Activated T-helper 1 cell treated with anti-CD3 and anti-CD28 coated beads, Interleukin-2, amount 50 U/mL, for 16 hours (primary cell): ENCODE results near the gene TOP1.
A peak's percentile ranks its signal among the peaks of the same experiment; 100 is the strongest.
"Not testable (repeated sequence)": the region's sequence is repeated elsewhere in the genome, so short reads cannot be mapped to it uniquely, and the experiment has no call there.

Experiments used
- DNase-seq, 2 donors: peaks; one replicate each; pipeline ENCODE4 v3.0.0-alpha.2; 2020; ENCODE audit warnings: low read depth in 1 of 2, low spot score in 1 of 2

The TOP1 gene

DNA sequence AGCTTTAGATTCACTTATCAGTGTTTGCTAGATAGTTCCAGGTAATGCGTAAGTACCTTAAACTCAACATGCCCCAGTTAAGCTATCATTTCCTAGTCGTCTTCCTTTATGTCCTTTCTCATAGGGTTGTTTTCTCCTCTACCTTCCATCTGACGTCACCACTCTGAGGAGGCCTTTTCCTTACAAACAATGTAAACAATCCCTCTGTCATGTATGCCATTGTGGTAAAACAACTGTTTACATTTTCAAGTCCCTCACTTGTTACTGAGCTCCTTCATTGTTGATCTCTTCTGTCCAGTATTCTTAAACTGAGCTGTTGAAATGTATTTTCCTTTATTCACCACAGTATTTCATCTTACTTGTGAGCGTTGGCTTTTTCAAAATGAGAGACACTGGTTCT is 63.3 kb downstream of the TOP1 start:
- no peak for DNase-seq

DNA sequence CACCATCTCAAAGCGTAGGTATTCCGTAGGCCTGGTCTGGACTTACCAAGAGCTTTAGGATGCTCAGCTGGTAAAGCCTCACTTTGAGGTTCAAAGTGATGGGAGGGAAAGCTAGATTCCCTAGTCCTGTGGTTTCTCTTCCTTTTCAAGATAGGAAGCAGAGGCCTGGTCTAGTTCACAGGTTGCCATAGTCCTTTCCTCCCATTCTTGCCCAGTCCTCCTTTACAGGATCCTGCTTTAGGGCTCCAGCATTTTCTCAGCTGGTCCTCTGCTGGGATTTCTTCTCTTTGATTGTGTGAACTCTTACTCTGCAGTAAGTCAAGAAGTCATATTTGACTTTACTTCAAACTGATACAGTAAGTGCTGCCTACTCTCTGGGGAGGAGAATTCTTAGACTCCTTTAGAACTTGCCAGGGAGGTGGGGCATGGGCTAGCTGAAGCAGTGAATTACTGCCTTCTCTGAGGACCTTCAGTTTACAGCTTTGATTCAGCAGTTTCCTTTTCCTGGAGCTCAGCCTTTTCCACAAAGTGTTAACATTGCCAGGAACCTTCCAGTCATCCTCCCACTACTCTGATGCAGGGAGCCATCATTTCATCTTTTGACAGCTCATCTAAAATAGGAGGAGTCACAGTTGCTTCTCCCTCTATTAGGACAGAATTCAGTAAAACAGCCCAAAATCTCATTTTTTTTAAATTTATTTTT is 65.9 kb downstream of the TOP1 start:
- DNase-seq, result no peak

DNA sequence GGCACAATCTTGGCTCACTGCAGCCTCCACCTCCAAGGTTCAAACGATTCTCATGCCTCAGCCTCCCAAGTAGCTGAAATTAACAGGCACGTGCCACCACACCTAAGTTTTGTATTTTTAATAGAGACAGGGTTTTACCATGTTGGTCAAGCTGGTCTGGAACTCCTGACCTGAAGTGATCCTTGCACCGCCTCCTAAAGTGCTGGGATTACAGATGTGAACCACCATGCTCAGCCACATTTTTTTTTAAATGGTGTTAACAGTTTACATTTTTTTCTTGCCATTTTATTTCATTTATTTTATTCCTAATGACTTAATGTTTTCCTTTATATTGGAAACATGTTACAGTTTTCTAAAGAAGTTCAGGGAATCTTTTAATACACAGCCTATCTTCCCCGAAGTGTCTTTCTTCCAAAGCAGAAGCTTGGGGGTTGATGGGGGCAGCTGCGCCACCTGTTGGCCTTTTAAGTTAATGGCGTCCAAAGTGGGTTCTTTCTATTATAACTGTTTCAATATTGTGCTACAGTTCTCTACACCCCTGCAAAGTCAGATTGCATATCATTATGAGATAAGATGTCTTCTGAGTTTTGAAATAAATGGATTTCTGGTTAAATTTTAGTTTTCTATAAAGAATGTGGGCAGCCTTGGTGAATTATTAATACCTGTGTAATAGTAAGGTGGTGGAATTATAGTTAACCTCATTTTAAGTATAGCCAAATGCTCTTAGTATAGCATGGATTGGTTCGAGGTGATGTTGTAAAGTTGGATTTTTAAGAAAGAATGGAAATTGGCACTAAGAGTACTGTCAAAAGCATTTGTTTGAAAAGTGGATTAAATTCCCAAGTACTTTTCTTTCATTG is 66.7 kb downstream of the TOP1 start:
- DNase-seq, result peak; percentile 27

DNA sequence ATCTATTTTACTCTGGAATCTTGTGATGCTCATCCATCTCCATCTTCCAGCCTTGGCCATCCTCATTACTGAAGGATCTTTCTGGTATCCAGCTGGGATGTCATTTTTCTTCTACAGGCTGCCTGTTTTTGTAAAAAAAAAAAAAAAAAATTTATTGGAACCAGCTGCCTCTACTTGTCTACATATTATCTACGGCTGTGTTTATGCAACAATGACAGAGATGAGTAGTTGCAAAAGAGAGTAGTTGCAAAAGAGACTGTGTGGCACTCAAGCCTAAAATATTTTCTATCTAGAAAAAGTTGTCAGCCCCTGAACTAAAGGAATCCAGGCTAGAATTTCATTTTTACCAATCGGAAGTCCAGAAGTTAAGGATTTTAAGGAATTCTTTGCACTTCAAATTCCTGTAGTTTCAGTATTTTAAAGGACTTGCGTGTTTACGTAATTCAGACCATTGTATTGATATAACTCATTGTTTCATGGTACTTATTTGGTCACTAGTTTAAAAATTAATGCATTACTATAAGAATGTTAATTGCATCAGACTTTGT is 70.2 kb downstream of the TOP1 start:
- no peak for DNase-seq

DNA sequence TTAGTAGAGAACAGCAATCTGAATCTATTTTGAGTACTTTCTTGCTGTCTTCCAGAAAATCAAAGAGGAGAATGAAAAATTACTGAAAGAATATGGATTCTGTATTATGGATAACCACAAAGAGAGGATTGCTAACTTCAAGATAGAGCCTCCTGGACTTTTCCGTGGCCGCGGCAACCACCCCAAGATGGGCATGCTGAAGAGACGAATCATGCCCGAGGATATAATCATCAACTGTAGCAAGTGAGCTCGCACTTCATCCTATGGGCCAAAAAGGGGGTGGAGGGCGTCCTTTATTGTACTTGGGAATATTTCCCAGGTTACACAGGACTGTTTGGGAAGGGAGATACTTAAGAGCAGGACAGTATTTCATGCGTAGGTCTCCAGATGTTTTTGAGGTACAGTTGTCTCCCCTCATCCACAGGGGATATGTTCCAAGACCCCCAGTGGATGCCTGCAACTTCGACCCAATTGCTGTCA is 71.4 kb downstream of the TOP1 start:
- DNase-seq, result no peak

DNA sequence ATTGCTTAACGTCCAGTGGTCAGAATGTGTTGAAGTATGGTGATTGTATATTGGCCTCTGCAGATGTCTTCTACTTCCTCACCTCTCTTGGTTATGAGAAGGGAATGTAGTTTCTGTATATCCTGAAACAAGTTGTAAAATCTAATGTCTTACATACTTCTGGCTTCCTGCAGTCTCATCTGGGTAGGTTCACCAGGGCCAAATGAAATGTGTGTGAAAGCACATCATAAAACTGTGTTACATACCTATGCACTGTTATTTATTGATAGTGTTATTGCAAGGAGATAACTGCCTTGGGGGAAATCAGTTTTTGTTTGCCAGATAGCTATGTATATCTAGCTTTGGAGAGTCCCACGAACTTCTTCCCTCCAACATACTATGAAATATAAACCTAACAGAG is 73.0 kb downstream of the TOP1 start:
- DNase-seq, result no peak

DNA sequence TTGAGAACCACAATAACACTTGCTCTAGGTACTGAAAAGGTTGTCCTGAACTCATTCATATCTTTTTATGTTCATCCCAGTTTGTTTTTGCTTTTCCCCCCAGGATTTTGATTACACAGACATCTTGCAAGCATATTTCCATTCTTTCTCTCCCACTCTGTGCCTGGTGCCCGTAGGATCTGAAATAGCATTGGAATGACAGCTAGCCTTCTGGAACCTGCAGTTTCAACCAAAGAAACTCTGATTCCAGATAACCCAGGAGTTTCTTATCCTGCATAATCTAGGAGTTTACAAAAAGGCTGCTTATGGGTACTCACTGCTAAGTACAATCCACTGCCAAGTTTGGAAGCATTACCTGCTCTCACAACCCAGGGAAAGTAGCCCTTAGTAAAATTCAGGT is 79.9 kb downstream of the TOP1 start:
- no peak for DNase-seq

DNA sequence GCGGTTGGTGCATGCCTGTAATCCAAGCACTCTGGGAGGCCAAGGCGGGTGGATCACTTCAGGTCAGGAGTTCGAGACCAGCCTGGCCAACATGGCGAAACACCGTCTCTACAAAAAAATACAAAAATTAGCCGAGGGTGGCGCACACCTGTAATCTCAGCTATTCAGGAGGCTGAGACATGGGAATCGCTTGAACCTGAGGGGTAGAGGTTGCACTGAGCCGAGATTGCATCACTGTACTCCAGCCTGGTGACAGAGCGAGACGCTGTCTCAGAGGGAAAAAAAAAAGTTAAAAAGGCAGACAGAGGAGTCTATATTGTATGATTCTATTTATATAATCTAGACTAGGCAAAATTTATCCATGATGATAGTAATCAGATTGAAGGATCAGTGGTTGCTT is 81.4 kb downstream of the TOP1 start:
- DNase-seq, result no peak

DNA sequence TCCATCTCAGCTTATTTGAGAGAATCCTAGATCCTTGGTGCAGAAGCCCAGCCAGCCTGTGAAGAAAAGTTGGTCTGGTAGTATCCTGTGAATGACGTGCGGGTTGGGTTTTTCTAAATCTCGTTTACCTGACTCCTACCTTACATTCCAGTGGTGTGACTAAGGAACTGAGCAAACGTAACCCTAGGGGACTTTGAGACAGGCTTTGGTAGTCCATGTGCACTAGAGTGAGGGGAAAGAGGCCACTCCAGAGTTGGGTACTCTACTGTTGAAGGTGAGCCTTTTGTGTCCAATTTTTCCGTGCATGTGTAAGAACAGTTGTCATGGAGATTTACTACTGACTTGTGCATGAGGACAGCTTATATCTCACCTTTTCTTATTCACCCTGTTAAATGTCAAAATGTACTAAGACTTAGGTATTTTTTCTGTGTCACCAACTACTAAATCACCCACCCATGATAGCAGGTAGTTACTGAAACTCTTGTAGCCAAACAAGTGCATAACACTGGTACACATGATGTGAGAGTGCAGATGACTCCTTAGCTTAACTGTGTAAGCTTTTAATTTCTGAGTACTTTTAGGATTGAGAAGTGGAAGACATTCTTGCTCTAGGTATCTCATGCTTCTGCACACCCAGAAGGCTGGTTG is 82.4 kb downstream of the TOP1 start:
- no peak for DNase-seq

DNA sequence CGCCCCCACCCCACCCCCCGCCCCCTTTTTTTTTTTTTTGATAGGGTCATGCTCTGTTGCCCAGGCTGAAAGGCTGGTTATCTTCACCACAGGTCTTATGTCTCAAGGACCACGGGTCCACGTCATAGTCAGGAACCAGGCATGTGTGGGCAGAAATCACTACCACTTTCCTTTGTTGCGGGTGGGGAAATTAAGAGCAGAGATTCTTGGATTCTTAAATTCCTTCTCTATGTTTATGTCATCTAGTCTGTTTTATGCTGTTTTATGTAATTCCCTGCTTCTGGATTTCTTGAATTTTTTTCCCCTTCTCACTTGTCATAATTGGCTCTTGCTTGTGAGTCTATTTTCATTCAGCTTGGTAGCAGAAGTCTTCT is 82.9 kb downstream of the TOP1 start:
- no peak for DNase-seq

DNA sequence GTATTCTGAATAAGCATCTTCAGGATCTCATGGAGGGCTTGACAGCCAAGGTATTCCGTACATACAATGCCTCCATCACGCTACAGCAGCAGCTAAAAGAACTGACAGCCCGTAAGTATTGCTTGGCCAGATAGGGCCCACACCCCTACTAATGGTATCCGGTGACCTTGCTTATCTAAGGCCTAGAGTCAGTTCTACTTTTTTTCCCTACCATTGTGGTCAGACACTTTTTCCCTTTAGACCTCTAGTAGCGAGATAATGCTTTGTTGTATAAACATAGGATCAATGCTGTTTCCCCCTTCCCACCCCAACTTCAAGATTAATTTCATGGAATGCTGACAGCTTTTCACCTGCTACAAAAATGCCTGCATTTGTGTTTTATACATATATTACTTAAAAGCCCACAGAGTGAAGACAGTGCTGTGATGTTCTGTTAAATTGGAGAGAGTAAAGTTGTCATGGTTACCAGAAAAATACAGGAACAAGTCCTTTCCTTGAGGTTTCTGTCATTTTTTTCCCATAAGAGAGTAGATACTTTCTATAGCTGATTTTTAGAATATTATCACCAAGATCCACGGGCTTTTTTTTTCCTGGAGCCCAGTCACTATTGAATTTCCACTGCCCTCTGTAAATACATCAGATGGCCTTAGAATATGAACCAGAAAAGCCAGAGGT is 87.8 kb downstream of the TOP1 start:
- no peak for DNase-seq

DNA sequence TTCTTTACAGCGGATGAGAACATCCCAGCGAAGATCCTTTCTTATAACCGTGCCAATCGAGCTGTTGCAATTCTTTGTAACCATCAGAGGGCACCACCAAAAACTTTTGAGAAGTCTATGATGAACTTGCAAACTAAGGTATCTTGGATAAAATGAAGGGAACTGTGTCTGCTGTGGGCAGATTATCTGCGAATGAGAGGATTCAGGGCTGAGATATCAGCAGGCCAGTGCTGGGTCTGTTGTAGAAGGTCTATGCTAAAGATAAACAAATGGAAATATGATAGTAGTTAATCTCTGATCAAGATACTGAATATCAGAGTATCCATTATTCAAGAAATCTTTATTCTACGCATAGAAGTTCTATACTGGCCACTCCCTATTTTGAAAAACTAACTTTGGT is 89.5 kb downstream of the TOP1 start:
- not testable (repeated sequence) for DNase-seq

DNA sequence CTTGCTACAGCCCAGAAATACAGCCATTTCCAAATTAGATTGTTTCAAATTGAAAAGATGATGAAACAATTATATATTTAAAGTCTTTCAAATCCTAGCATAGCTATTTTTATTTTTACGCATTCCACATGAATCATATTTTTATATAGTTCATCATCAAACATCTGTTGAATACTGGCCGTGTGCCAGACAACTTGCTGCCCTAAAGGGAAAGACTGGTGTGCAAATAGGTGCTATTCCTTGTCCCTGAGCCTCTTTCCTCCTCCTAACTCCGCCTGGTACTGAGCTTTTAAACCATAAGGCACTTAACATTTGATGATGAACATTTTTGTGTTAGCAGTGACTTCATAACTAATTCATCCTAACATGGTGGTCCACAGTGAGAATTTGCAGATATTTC is 90.0 kb downstream of the TOP1 start:
- no peak for DNase-seq

DNA sequence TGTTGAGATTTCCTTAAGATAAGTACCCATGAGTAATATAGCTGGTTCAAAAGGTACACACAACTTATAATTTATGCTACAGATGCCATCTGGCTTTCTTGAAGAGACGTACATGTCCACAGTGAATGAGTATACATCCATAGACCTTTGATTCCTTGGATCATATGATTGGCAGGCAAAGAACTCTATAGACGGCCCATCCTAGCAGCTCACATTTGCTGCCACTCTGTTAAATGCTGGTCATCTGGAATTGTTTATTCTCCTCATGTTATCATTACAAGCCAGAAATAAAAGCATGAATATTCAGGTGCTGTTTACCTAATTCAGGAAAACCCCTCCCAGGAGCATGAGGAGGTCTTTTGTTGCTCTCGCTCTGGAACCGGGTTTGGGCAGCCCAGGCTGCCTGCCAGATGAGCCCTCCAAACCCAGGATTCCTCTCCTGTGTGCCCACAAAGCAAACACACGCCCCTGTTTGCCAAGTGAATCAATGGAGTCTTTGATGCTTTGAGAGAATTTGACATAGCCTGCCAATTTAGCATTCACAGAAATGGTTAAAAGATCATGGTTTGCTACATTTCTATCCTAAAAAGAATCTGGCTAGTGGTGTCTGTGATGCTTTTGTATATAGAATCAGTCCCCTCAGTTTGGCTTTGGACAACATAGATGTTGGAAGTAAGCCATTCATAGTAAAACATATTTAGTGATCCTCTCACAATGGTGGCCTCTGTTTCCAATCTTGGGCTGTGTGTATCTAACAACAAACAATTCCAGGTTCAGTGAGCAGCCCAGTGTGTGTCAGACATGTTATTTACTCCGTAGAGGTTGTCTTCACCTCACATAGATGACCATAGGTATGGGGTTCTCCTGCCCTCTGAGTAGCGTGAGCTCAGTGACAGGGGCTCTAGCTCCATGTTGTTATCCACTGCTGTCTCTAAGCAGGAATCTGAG is 91.3 kb downstream of the TOP1 start:
- no peak for DNase-seq

DNA sequence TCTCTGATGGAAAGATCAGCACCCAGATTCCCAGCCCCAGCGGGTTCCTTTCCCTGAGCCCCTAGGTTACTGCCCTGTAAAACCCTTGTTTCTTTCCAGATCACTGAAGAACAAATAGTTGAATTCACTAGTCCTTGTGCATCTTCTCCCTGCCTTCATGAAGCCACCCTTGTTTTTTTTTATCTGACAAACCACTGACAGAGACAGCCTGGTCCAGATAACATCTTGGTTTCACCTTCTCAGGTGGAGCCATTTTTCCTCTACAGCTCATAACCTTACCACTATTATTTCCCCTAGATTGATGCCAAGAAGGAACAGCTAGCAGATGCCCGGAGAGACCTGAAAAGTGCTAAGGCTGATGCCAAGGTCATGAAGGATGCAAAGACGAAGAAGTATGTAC is 92.8 kb downstream of the TOP1 start:
- no peak for DNase-seq

DNA sequence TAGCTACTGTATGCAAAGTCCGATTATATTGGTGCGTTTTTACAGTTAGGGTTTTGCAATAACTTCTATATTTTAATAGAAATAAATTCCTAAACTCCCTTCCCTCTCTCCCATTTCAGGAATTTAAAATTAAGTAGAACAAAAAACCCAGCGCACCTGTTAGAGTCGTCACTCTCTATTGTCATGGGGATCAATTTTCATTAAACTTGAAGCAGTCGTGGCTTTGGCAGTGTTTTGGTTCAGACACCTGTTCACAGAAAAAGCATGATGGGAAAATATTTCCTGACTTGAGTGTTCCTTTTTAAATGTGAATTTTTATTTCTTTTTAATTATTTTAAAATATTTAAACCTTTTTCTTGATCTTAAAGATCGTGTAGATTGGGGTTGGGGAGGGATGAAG is 95.0 kb downstream of the TOP1 start:
- no peak for DNase-seq

DNA sequence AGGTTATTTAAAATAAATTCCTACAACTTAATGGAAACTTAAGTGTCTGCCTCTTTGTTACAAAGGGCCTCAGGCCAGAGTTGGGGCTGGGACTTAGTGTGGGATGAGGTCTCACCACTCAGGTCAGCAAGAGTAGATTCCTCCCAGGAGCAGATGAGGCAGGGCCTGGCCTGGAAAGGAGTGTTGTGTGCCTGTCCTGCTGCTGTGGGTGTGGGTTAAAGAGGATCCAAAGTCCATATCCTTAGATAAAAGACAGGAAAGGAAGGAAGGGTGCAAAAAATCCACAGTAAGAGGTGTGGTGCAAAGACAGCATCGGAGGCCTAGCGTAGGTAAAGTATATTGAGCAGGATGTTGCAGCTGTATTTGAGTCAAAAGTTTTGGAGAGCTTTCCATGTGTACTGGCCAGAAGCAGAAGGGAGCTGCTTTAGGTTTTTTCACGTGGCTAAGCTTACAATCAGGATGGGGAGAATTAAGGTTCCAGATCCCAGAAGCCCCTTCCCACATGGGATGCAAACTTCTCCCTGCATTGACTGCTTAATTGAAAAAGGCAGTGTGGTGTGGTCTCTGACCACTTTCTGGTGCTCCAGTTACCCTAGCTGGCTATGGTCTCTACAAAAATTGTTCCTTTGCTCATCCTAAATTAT is 96.0 kb downstream of the TOP1 start:
- no peak for DNase-seq

DNA sequence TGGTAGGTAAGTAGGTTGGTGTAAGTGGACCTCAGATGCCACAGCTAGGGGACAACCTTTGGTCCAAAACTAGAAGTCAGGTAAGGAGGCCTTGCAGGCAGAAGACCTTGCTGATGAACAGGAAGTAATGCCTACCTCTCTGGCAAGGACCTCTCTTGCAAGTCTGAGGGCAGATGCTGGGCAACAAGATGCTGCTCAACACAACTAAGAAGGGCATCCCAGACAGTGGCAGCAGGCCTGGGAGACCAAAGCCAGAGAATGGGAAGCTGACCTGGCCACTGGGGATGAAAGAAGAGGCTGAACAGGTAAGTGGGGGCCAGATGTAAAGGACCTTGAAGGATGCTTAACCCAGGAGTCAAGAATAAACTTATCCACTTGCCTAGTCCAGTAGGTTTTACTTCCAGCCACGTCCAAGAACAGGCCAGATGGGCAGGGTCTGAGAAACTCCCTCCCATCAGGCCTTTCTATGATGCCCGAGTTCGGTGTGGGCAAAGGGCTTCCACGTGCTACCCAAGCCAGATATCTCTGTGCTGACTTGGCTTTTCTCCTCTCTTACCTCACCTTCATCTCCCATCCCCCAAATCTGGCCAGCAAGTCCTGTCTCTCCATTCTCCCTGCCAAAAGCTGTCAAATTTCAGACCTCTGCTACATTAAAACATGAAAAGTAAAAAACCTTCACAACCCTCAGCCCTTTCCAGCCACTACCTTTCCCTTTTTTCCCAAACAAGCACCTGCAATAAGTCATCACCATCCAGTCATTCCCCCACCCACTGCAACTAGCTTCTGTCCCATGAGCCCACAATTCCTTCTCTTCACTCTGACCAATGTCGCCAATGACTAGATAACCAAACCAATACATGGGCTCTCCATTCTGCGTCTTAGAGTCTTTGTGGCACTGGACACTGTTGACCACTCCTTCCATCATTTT is 97.2 kb downstream of the TOP1 start:
- no peak for DNase-seq

DNA sequence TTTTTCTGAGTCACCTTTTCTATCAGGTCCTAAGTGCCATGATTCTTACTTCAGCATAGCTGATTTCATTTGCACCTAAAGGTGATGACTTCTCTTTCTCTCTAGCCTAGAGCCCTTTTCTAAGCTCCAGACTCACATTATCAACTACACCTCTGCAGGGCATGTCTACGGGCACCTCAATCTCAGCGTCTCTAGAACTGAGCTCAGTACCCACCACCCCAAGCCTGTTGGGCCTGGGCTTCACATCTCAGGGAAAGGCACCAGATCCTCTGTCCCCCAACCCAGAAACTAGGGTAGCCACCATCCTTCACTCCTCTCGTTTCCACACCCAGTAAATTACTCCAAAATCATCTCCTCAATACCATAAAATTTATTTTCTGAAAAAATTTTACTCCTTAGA is 98.1 kb downstream of the TOP1 start:
- no peak for DNase-seq
